SU-DHL-6 (cell line): ENCODE measurements around the gene NPTX2.

ENCODE experiments used
- H2AFZ ChIP-seq: fragments of 200-600 bp; sonication (generic); 2 replicates; pipeline ENCODE4 v1.6.1; 2014; ENCODE audit warnings: low read depth, mild to moderate bottlenecking, moderate library complexity, mixed read lengths, antibody characterized with exemption, low read length; ENCODE audit not compliant: severe bottlenecking
- H3F3A ChIP-seq: fragments of 200-600 bp; shearing (Covaris generic); 2 replicates; pipeline ENCODE4 v1.6.0; 2016; ENCODE audit warnings: antibody characterized with exemption, mild to moderate bottlenecking; ENCODE audit not compliant: insufficient read depth
- H3K27ac ChIP-seq: fragments of 200-600 bp; sonication (generic); 2 replicates; pipeline ENCODE4 v1.5.1; 2016; ENCODE audit warnings: low read depth, mild to moderate bottlenecking, low read length, moderate library complexity, mixed read lengths
- H3K27me3 ChIP-seq: fragments of 200-600 bp; sonication (generic), shearing (Covaris generic); 2 replicates; pipeline ENCODE4 v1.6.0; 2014; ENCODE audit warnings: mild to moderate bottlenecking, low read length
- H3K36me3 ChIP-seq: fragments of 200-600 bp; sonication (generic); 2 replicates; pipeline ENCODE4 v1.6.1; 2014; ENCODE audit warnings: mild to moderate bottlenecking, low read length, mixed read lengths
- H3K4me2 ChIP-seq: fragments of 300-600, 200-600 bp; shearing (Covaris generic), sonication (generic); 2 replicates; pipeline ENCODE4 v1.6.0; 2014; ENCODE audit warnings: low read length, low read depth, mild to moderate bottlenecking; ENCODE audit not compliant: poor library complexity, severe bottlenecking
- H3K4me3 ChIP-seq: fragments of 200-600 bp; sonication (generic); 2 replicates; pipeline ENCODE4 v1.5.1; 2014; ENCODE audit warnings: antibody characterized with exemption, low read length, mild to moderate bottlenecking, mixed read lengths; ENCODE audit not compliant: insufficient read depth, poor library complexity, severe bottlenecking
- H3K79me2 ChIP-seq: fragments of 200-600 bp; sonication (generic); 2 replicates; pipeline ENCODE4 v1.6.1; 2014; ENCODE audit warnings: mild to moderate bottlenecking, low read length, moderate library complexity; ENCODE audit not compliant: insufficient read depth
- H3K9ac ChIP-seq: fragments of 200-600 bp; sonication (generic); 2 replicates; pipeline ENCODE4 v1.7.0; 2014; ENCODE audit warnings: mild to moderate bottlenecking, low read length
- H3K9me2 ChIP-seq: fragments of 200-600 bp; sonication (generic); replicated peaks from 2 replicates; pipeline ENCODE4 v1.6.1; 2014; ENCODE audit warnings: low read length; ENCODE audit not compliant: insufficient read depth
- H3K9me3 ChIP-seq: fragments of 200-600 bp; sonication (generic); 2 replicates; pipeline ENCODE4 v1.6.1; 2014; ENCODE audit warnings: low read length, mixed read lengths; ENCODE audit not compliant: insufficient read depth
- H4K20me1 ChIP-seq: fragments of 200-600 bp; sonication (generic); 2 replicates; pipeline ENCODE4 v1.6.1; 2014; ENCODE audit warnings: low read depth, mild to moderate bottlenecking, antibody characterized with exemption, low read length, moderate library complexity, mixed read lengths
- CTCF ChIP-seq: fragments of 200-600 bp; sonication (generic); IDR thresholded peaks from one replicate; pipeline ENCODE4 v1.5.1; 2017; ENCODE audit warnings: antibody characterized with exemption, mild to moderate bottlenecking, low read length, moderate library complexity; ENCODE audit not compliant: insufficient read depth, poor library complexity, severe bottlenecking
- EZH2phosphoT487 ChIP-seq: fragments of 200-600 bp; sonication (generic), shearing (Covaris generic); conservative IDR thresholded peaks from 2 replicates; pipeline ENCODE4 v1.6.1; 2018; ENCODE audit warnings: mild to moderate bottlenecking, antibody characterized with exemption, low read length, moderate library complexity, mixed read lengths

Gene NPTX2

GRCh38 chr7:98662289-98662688, 45.2 kb downstream of the NPTX2 start:
- Histone ChIP-seq H3K4me2 (no peak overlapping the region), H3K9me3 (no peaks in the 10 kb centered on the region), H3K9ac (no peak overlapping the region)

GRCh38 chr7:98664882-98665281, 47.8 kb downstream of the NPTX2 start:
- H3K9me3 ChIP-seq, result no peaks in the 10 kb centered on the region
- H3K79me2 ChIP-seq, result no peaks in the 10 kb centered on the region
- no peaks in the 10 kb centered on the region for H3K9me2 ChIP-seq
- no peaks in the 10 kb centered on the region for H4K20me1 ChIP-seq
- no peak for TF ChIP-seq EZH2phosphoT487
- no peak for TF ChIP-seq CTCF
- H2AFZ ChIP-seq, result no peak overlapping the region
- H3F3A ChIP-seq, result no peaks in the 10 kb centered on the region
- H3K27ac ChIP-seq, result no peak overlapping the region
- no peak overlapping the region for H3K4me3 ChIP-seq
- no peaks in the 10 kb centered on the region for H3K36me3 ChIP-seq
- no peak overlapping the region for H3K9ac ChIP-seq
- H3K27me3 ChIP-seq, result 0 out of 2 replicates have a peak, but pooled peaks cover 3% of the 10 kb centered on the region
- no peak overlapping the region for H3K4me2 ChIP-seq

More at GRCh38 chr7:98662289-98662688, 45.2 kb downstream of the NPTX2 start:
- no peaks in the 10 kb centered on the region for H3K36me3 ChIP-seq
- H3F3A ChIP-seq, result no peaks in the 10 kb centered on the region
- TF ChIP-seq EZH2phosphoT487 (no peak), CTCF (no peak)
- H3K4me3 ChIP-seq, result no peak overlapping the region
- H3K27me3 ChIP-seq, result 0 out of 2 replicates have a peak, but pooled peaks cover 3% of the 10 kb centered on the region
- H3K27ac ChIP-seq, result no peak overlapping the region
- no peak overlapping the region for H2AFZ ChIP-seq
- no peaks in the 10 kb centered on the region for H3K9me2 ChIP-seq
- no peaks in the 10 kb centered on the region for H3K79me2 ChIP-seq
- no peaks in the 10 kb centered on the region for H4K20me1 ChIP-seq

GRCh38 chr7:98668255-98668654, 51.2 kb downstream of the NPTX2 start:
- H3K36me3 ChIP-seq, result no peaks in the 10 kb centered on the region
- no peak overlapping the region for H3K4me3 ChIP-seq
- no peaks in the 10 kb centered on the region for H4K20me1 ChIP-seq
- 0 out of 2 replicates have a peak, but pooled peaks cover 3% of the 10 kb centered on the region for H3K27me3 ChIP-seq
- no peak overlapping the region for H2AFZ ChIP-seq
- no peaks in the 10 kb centered on the region for H3K9me3 ChIP-seq
- TF ChIP-seq CTCF (no peak), EZH2phosphoT487 (no peak)
- no peak overlapping the region for H3K27ac ChIP-seq
- H3K79me2 ChIP-seq, result no peaks in the 10 kb centered on the region
- no peaks in the 10 kb centered on the region for H3F3A ChIP-seq
- no peaks in the 10 kb centered on the region for H3K9me2 ChIP-seq
- H3K9ac ChIP-seq, result no peak overlapping the region
- no peak overlapping the region for H3K4me2 ChIP-seq
